Stimulated activated CD4-positive, alpha-beta T cell treated with anti-CD3 and anti-CD28 coated beads, TNF-alpha, amount 100 ng/mL, for 24 hours (primary cell): ENCODE measurements around the gene WDTC1.
"Not testable (repeated sequence)": the region's sequence is repeated elsewhere in the genome, so short reads cannot be mapped to it uniquely, and the experiment has no call there.

Experiments
- DNase-seq, 3 experiments: peaks; one replicate each; pipeline ENCODE4 v3.0.0-alpha.2; 2020; ENCODE audit warnings: low read depth in 3 of 3

The WDTC1 gene

GRCh38 chr1:27246194-27246593 is 11.8 kb downstream of the WDTC1 start:
- no peak for DNase-seq

- DNase-seq: no peak
Measured at GRCh38 chr1:27253596-27253995, 19.2 kb downstream of the WDTC1 start.

- DNase-seq: no peak
Measured at GRCh38 chr1:27255136-27255535, 20.7 kb downstream of the WDTC1 start.

- DNase-seq: no peak
Measured at GRCh38 chr1:27257155-27257554, 22.7 kb downstream of the WDTC1 start.

- no peak for DNase-seq
Measured at GRCh38 chr1:27258598-27258997, 24.2 kb downstream of the WDTC1 start.

GRCh38 chr1:27267153-27267552 is 32.7 kb downstream of the WDTC1 start:
- DNase-seq: no peak

GRCh38 chr1:27269276-27269675 is 34.8 kb downstream of the WDTC1 start:
- DNase-seq: no peak

- no peak for DNase-seq
Measured at GRCh38 chr1:27274204-27274603, 39.8 kb downstream of the WDTC1 start.

GRCh38 chr1:27275696-27276095 is 41.3 kb downstream of the WDTC1 start:
- no peak for DNase-seq

GRCh38 chr1:27284425-27285273 is 50.2 kb downstream of the WDTC1 start:
- peak; percentile 77 to 87 (median 85) for DNase-seq

- DNase-seq: no peak
Measured at GRCh38 chr1:27285274-27285660, 50.8 kb downstream of the WDTC1 start.

- DNase-seq: not testable (repeated sequence)
Measured at GRCh38 chr1:27285821-27286220, 51.4 kb downstream of the WDTC1 start.

- not testable (repeated sequence) for DNase-seq
Measured at GRCh38 chr1:27289125-27289524, 54.7 kb downstream of the WDTC1 start.

GRCh38 chr1:27290581-27290980 is 56.1 kb downstream of the WDTC1 start:
- no peak for DNase-seq

GRCh38 chr1:27292106-27292505 is 57.7 kb downstream of the WDTC1 start:
- DNase-seq: no peak

- no peak for DNase-seq
Measured at GRCh38 chr1:27293915-27294314, 59.5 kb downstream of the WDTC1 start.

- DNase-seq: peak; percentile 53 to 71 (median 54)
Measured at GRCh38 chr1:27296773-27297291, 62.4 kb downstream of the WDTC1 start.

GRCh38 chr1:27297903-27298302 is 63.5 kb downstream of the WDTC1 start:
- DNase-seq: no peak

- DNase-seq: no peak
Measured at GRCh38 chr1:27298632-27299384, 64.4 kb downstream of the WDTC1 start.

GRCh38 chr1:27299385-27300271 is 65.2 kb downstream of the WDTC1 start:
- DNase-seq: no peak

- peak; percentile 56 to 68 (median 60) for DNase-seq
Measured at GRCh38 chr1:27300341-27301051, 66.1 kb downstream of the WDTC1 start.
